Iris pigment epithelial cell (primary cell): ENCODE measurements around the gene SNAP47.
A peak's percentile ranks its signal among the peaks of the same experiment; 100 is the strongest.

Source experiments
- DNase-seq: peaks from one replicate; pipeline ENCODE4 v3.0.0-alpha.2; 2011; ENCODE audit warnings: low read depth

The SNAP47 gene

GRCh38 chr1:227785094-227785804 lies 50.0 kb downstream of the SNAP47 start:
- DNase-seq, result no peak

GRCh38 chr1:227785805-227786671 lies 50.8 kb downstream of the SNAP47 start:
- no peak for DNase-seq

GRCh38 chr1:227786673-227787512 lies 51.7 kb downstream of the SNAP47 start:
- DNase-seq, result no peak

- DNase-seq, result peak; percentile 91
These were observed 52.5 kb downstream of the SNAP47 start for GRCh38 chr1:227787513-227788270.

GRCh38 chr1:227788271-227789083 lies 53.2 kb downstream of the SNAP47 start:
- DNase-seq, result peak; percentile 44

- DNase-seq, result no peak
These were observed 54.1 kb downstream of the SNAP47 start for GRCh38 chr1:227789084-227790033.

GRCh38 chr1:227790034-227790400 lies 54.8 kb downstream of the SNAP47 start:
- DNase-seq, result no peak

GRCh38 chr1:227790868-227791267 lies 55.6 kb downstream of the SNAP47 start:
- no peak for DNase-seq

- DNase-seq, result no peak
These were observed 56.3 kb downstream of the SNAP47 start for GRCh38 chr1:227791425-227792143.

GRCh38 chr1:227792216-227793078 lies 57.2 kb downstream of the SNAP47 start:
- no peak for DNase-seq

- DNase-seq, result no peak
These were observed 58.1 kb downstream of the SNAP47 start for GRCh38 chr1:227793079-227793947.

- peak; percentile 76 for DNase-seq
These were observed 58.9 kb downstream of the SNAP47 start for GRCh38 chr1:227793948-227794816.

GRCh38 chr1:227794817-227795192 lies 59.6 kb downstream of the SNAP47 start:
- no peak for DNase-seq

GRCh38 chr1:227795732-227796131 lies 60.5 kb downstream of the SNAP47 start:
- no peak for DNase-seq

- no peak for DNase-seq
These were observed 61.2 kb downstream of the SNAP47 start for GRCh38 chr1:227796359-227796915.

GRCh38 chr1:227797144-227797543 lies 61.9 kb downstream of the SNAP47 start:
- no peak for DNase-seq
